ENCODE data around the gene PDC. TPM values are rescaled to one million over a fixed set of nuclear protein-coding genes. Genes with fewer than 3 reads are reported as not detected.

PDC gene
- total RNA-seq, 1 donor from 2014 or later, result not detected

DNA sequence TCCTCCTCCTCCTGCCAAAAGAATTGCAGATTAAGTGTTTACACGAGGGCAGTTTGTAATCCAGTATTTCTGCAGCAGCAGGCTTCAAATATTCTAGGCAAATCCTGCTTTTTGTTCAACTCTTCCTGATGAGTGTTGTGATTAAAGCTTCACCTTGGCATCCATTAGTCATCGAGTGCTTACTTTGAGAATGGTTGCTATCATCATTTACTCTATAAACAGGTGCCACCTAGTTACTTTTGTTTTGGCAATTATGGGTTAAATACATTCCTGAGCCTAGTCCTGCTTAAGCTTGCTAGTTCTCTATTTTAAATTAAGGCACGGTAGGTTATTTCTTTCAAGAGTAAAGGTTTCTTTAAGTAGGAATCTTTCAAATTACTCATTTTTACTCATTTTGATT is 20.3 kb downstream of the PDC start:
- CTCF ChIA-PET, result no interaction called here
- no peak for DNase-seq
- POLR2A ChIA-PET, result no interaction called here
- Mint-ChIP-seq H3K4me1 (no peaks in the 10 kb centered on the region), H3K9me3 (no peaks in the 10 kb centered on the region), H3K36me3 (ENCODE audit: low read depth) (peaks cover 3% of the 10 kb centered on the region), H3K4me3 (no peak overlapping the region), H3K27ac (no peak overlapping the region), H3K27me3 (no peaks in the 10 kb centered on the region)
- TF ChIP-seq, protein P1, sequence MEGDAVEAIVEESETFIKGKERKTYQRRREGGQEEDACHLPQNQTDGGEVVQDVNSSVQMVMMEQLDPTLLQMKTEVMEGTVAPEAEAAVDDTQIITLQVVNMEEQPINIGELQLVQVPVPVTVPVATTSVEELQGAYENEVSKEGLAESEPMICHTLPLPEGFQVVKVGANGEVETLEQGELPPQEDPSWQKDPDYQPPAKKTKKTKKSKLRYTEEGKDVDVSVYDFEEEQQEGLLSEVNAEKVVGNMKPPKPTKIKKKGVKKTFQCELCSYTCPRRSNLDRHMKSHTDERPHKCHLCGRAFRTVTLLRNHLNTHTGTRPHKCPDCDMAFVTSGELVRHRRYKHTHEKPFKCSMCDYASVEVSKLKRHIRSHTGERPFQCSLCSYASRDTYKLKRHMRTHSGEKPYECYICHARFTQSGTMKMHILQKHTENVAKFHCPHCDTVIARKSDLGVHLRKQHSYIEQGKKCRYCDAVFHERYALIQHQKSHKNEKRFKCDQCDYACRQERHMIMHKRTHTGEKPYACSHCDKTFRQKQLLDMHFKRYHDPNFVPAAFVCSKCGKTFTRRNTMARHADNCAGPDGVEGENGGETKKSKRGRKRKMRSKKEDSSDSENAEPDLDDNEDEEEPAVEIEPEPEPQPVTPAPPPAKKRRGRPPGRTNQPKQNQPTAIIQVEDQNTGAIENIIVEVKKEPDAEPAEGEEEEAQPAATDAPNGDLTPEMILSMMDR (IDR thresholded peaks at IDR 0.05), result no peak
- ATAC-seq (ENCODE audit: low read depth), result no peak
- intact Hi-C loops (cut with micrococcal nuclease), result no loop called here

DNA sequence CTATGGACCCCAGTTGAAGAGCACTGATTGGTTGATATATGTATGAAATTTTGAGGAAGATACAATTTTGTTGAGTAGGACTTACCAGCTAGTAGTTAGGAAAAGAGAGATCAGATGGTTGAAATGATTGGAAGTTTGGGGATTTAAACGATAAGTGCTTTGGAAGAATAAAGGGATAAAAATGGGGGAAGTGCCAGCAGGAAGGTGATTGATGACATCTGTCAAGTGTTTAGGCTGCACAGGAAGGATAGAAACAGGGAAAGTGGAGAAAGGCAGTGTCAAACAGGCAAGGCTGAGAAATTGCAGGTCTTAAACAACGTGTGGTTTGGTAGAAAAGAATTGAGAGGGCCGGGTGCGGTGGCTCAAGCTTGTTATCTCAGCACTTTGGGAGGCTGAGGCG is 22.3 kb downstream of the PDC start:
- intact Hi-C loops (cut with micrococcal nuclease), result no loop called here
- ChIA-PET POLR2A (no interaction called here), CTCF (no interaction called here)
- Mint-ChIP-seq H3K4me3 (no peak overlapping the region), H3K27ac (no peak overlapping the region), H3K4me1 (no peaks in the 10 kb centered on the region), H3K36me3 (ENCODE audit: low read depth) (peaks cover 3% of the 10 kb centered on the region), H3K9me3 (no peaks in the 10 kb centered on the region), H3K27me3 (no peaks in the 10 kb centered on the region)
- ATAC-seq (ENCODE audit: low read depth) (no peak), DNase-seq (no peak)
- TF ChIP-seq, protein P1 (IDR thresholded peaks at IDR 0.05), result no peak

DNA sequence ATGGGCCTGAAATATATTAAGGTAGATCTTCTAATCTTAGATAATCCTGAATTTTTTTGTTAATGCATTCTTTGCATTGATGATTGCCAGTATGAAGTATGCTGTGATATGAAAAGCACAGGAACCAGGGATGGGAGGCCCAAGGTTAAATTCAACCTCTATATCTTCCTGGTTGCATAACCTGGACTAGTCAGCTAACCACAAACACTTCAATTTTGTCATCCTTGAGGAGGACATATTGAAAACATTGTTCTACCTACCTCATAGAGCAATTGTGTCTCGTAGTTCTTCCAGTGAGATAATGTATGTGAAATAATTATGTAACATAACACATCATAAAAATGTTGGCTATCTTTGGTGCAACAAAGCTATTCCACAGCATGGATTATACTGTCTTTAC is 25.6 kb downstream of the PDC start:
- intact Hi-C loops (cut with micrococcal nuclease), result no loop called here
- CTCF ChIA-PET, result no interaction called here
- H3K4me1 Mint-ChIP-seq, result no peaks in the 10 kb centered on the region
- peaks cover 3% of the 10 kb centered on the region for H3K36me3 Mint-ChIP-seq (ENCODE audit: low read depth)
- no peak for DNase-seq
- H3K27me3 Mint-ChIP-seq, result no peaks in the 10 kb centered on the region
- no peak overlapping the region for H3K4me3 Mint-ChIP-seq
- H3K27ac Mint-ChIP-seq, result no peak overlapping the region
- POLR2A ChIA-PET, result no interaction called here
- TF ChIP-seq, protein P1 (IDR thresholded peaks at IDR 0.05), result no peak
- no peak for ATAC-seq (ENCODE audit: low read depth)
- H3K9me3 Mint-ChIP-seq, result no peaks in the 10 kb centered on the region

DNA sequence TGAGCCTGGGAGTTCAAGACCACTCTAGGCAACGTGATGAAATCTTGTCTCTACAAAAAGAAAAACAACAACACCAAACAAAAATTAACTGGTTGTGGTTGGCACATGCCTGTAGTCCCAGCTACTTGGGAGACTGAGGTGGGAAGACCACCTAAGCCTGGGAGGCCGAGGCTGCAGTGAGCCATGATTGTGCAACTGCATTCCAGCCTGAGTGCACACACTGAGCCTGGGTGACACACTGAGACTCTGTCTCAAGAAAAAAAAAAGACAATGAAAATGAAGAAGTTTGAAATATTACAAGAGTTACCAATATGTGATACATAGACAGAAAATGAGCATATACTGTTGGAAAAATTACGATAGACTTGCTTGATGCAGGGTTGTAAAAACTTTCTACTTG is 31.9 kb downstream of the PDC start:
- intact Hi-C loops (cut with micrococcal nuclease), result no loop called here
- TF ChIP-seq, protein P1 (IDR thresholded peaks at IDR 0.05), result no peak
- no peak for ATAC-seq (ENCODE audit: low read depth)
- no peaks in the 10 kb centered on the region for H3K27me3 Mint-ChIP-seq
- no peak overlapping the region for H3K27ac Mint-ChIP-seq
- H3K9me3 Mint-ChIP-seq, result no peaks in the 10 kb centered on the region
- no peak for DNase-seq
- no peaks in the 10 kb centered on the region for H3K4me1 Mint-ChIP-seq
- H3K36me3 Mint-ChIP-seq (ENCODE audit: low read depth), result peaks cover 4% of the 10 kb centered on the region
- no peak overlapping the region for H3K4me3 Mint-ChIP-seq
- ChIA-PET POLR2A (no interaction called here), CTCF (no interaction called here)

DNA sequence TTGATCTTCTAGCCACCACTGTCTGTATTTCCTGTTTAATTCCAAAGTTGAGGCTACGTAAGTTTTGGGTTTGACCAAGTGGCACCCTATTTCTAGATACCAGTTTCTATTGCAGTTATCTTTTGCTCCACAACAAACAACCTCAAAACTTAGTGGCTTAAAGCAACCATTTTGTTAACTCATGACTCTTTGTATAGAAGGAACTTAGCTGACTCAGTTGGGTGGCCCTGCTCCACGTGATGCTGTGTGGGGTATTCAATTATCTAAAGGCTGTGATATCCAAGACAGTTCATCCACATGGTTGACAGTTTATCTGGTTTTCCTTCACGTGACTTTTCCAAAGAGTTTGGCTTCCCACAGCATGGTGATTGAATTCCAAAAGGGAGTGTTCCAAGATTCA is 34.8 kb downstream of the PDC start:
- Mint-ChIP-seq H3K27me3 (no peaks in the 10 kb centered on the region), H3K27ac (no peak overlapping the region), H3K9me3 (no peaks in the 10 kb centered on the region), H3K4me3 (no peak overlapping the region), H3K36me3 (ENCODE audit: low read depth) (peaks cover 4% of the 10 kb centered on the region), H3K4me1 (no peaks in the 10 kb centered on the region)
- DNase-seq (no peak), ATAC-seq (ENCODE audit: low read depth) (no peak)
- TF ChIP-seq, protein P1 (IDR thresholded peaks at IDR 0.05), result no peak
- intact Hi-C loops (cut with micrococcal nuclease), result no loop called here
- CTCF ChIA-PET, result no interaction called here
- POLR2A ChIA-PET, result no interaction called here

Measured in activated B cell treated with CpG ODN at 0.5 μM for 24 hours (primary cell).